GM23338 (cell line): ENCODE results near the gene KCNN3. TPM values are rescaled to one million over a fixed set of nuclear protein-coding genes. Genes with fewer than 3 reads are reported as not detected.

ENCODE experiments used
- ATAC-seq: fragments of 200-7000 bp; cut with Tn5 transposase; 3 replicates; pipeline ENCODE4 v1.9.1; 2020
- DNase-seq: peaks from one replicate; pipeline ENCODE4 v3.0.0-alpha.2; 2015; ENCODE audit warnings: low spot score
- H2AFZ ChIP-seq: fragments of 200-600 bp; sonication (generic); 2 replicates; pipeline ENCODE4 v1.8.0; 2016; ENCODE audit warnings: antibody characterized with exemption, mild to moderate bottlenecking, moderate library complexity
- H3F3A ChIP-seq: fragments of 200-600 bp; sonication (generic); replicated peaks from 2 replicates; pipeline ENCODE4 v1.8.0; 2017; ENCODE audit warnings: antibody characterized with exemption, mixed run types, low read depth
- H3K27ac ChIP-seq: fragments of 200-600 bp; sonication (generic); 2 replicates; pipeline ENCODE4 v1.6.1; 2016; ENCODE audit warnings: low read depth
- H3K27me3 ChIP-seq: fragments of 200-600 bp; sonication (generic); 2 replicates; pipeline ENCODE4 v1.8.0; 2016; ENCODE audit warnings: mild to moderate bottlenecking, mixed run types, moderate library complexity; ENCODE audit not compliant: insufficient read depth
- H3K36me3 ChIP-seq: fragments of 200-600 bp; sonication (generic); 2 replicates; pipeline ENCODE4 v1.8.0; 2016; ENCODE audit warnings: mild to moderate bottlenecking; ENCODE audit not compliant: insufficient read depth
- H3K4me1 ChIP-seq: fragments of 200-600 bp; sonication (generic); 2 replicates; pipeline ENCODE4 v1.8.0; 2016; ENCODE audit warnings: mild to moderate bottlenecking, moderate library complexity; ENCODE audit not compliant: insufficient read depth
- H3K4me2 ChIP-seq: fragments of 200-600 bp; sonication (generic); 2 replicates; pipeline ENCODE4 v1.7.1; 2017; ENCODE audit warnings: mixed run types
- H3K4me3 ChIP-seq: fragments of 200-600 bp; sonication (generic); 2 replicates; pipeline ENCODE4 v1.6.1; 2016; ENCODE audit warnings: mixed run types
- H3K79me2 ChIP-seq: fragments of 200-600 bp; sonication (generic); replicated peaks from 2 replicates; pipeline ENCODE4 v1.8.0; 2017; ENCODE audit warnings: mild to moderate bottlenecking; ENCODE audit not compliant: insufficient read depth
- H3K9me2 ChIP-seq: fragments of 200-600 bp; sonication (generic); 2 replicates; pipeline ENCODE4 v1.8.0; 2017; ENCODE audit not compliant: insufficient read depth
- H4K20me1 ChIP-seq: fragments of 200-600 bp; sonication (generic); replicated peaks from 2 replicates; pipeline ENCODE4 v1.8.0; 2017; ENCODE audit warnings: mild to moderate bottlenecking; ENCODE audit not compliant: insufficient read depth
- H3K27ac Mint-ChIP-seq: 2 replicates; pipeline ENCODE4 v1.8.0; 2020; ENCODE audit warnings: inconsistent platforms, mild to moderate bottlenecking, moderate library complexity, mixed read lengths
- H3K27me3 Mint-ChIP-seq: 3 replicates; pipeline ENCODE4 v1.8.0; 2022; ENCODE audit warnings: low read depth, mild to moderate bottlenecking, moderate library complexity, mixed read lengths, inconsistent platforms; ENCODE audit not compliant: insufficient read depth, poor library complexity
- H3K36me3 Mint-ChIP-seq: 3 replicates; pipeline ENCODE4 v1.8.0; 2021; ENCODE audit warnings: low read depth, mild to moderate bottlenecking, inconsistent platforms, moderate library complexity, mixed read lengths
- H3K4me1 Mint-ChIP-seq: 3 replicates; pipeline ENCODE4 v1.8.0; 2020; ENCODE audit warnings: mild to moderate bottlenecking, inconsistent platforms, mixed read lengths
- H3K4me3 Mint-ChIP-seq: 3 replicates; pipeline ENCODE4 v1.8.0; 2021; ENCODE audit warnings: moderate library complexity, mild to moderate bottlenecking, inconsistent platforms, mixed read lengths
- H3K9me3 Mint-ChIP-seq: 3 replicates; pipeline ENCODE4 v1.8.0; 2020; ENCODE audit warnings: moderate library complexity, mild to moderate bottlenecking, inconsistent platforms, mixed read lengths
- CREB1 ChIP-seq: fragments of 250-450 bp; sonication (Bioruptor Pico); IDR thresholded peaks from 2 replicates; pipeline ENCODE4 v1.5.0; 2020; ENCODE audit warnings: low read depth, mild to moderate bottlenecking, moderate library complexity
- ETS1 ChIP-seq: IDR thresholded peaks from 2 replicates; pipeline ENCODE4 v1.6.1; 2016; ENCODE audit warnings: antibody characterized with exemption
- EZH2 ChIP-seq: fragments of 200-600 bp; sonication (generic); IDR thresholded peaks from one replicate; pipeline ENCODE4 v1.8.0; 2017; ENCODE audit warnings: antibody characterized with exemption, mild to moderate bottlenecking, low read depth; ENCODE audit not compliant: unreplicated experiment
- EZH2phosphoT487 ChIP-seq: fragments of 200-600 bp; sonication (generic); IDR thresholded peaks from one replicate; pipeline ENCODE4 v1.8.1; 2018; ENCODE audit warnings: antibody characterized with exemption; ENCODE audit not compliant: unreplicated experiment
- JUNB ChIP-seq: IDR thresholded peaks from one replicate; pipeline ENCODE4 v1.6.1; 2016; ENCODE audit warnings: antibody characterized with exemption; ENCODE audit not compliant: unreplicated experiment
- NANOG ChIP-seq: IDR thresholded peaks from 2 replicates; pipeline ENCODE4 v1.6.1; 2016; ENCODE audit warnings: antibody characterized with exemption, borderline replicate concordance
- POLR2AphosphoS5 ChIP-seq: IDR thresholded peaks from 2 replicates; pipeline ENCODE4 v1.6.1; 2016; ENCODE audit warnings: antibody characterized with exemption, low read depth
- STAT1 ChIP-seq: IDR thresholded peaks from one replicate; pipeline ENCODE4 v1.6.1; 2016; ENCODE audit warnings: antibody characterized with exemption; ENCODE audit not compliant: unreplicated experiment
- ZNF114 ChIP-seq: fragments of 250-450 bp; sonication (Bioruptor Pico); IDR thresholded peaks from 2 replicates; pipeline ENCODE4 v1.5.0; 2020; ENCODE audit warnings: mild to moderate bottlenecking, moderate library complexity
- ZNF331 ChIP-seq: fragments of 250-450 bp; sonication (Bioruptor Pico); IDR thresholded peaks from 2 replicates; pipeline ENCODE4 v1.5.0; 2020; ENCODE audit warnings: low read depth, mild to moderate bottlenecking, moderate library complexity
- polyA plus RNA-seq: library from polyadenylated mRNA; unstranded; fragments of >200 nt; fragmentation: Nextera tagmentation; extraction: Ambion mirVana; gene quantifications from 2 replicates; pipeline ENCODE4 v1.2.1, GENCODE V29; 2016
- total RNA-seq: library from RNA; depleted of rRNA; stranded (reverse); fragments of >200 nt; shearing (Covaris generic); gene quantifications from 2 replicates; pipeline ENCODE4 v1.2.3, GENCODE V29; 2014
- TF ChIP-seq, protein P1 (sequence below): fragments of 250-450 bp; sonication (Bioruptor Pico); IDR thresholded peaks from 2 replicates; pipeline ENCODE4 v1.5.0; 2020; ENCODE audit warnings: mild to moderate bottlenecking, moderate library complexity
- TF ChIP-seq, protein P2 (sequence below), 2 experiments: fragments of 200-600 bp in 1 of 2; sonication (generic) in 1 of 2; conservative IDR thresholded peaks; 2 replicates each; pipeline versions ENCODE4 v1.5.1 to v1.6.1; 2016 to 2017; ENCODE audit warnings: antibody characterized with exemption in 2 of 2, low read depth in 2 of 2, mild to moderate bottlenecking in 2 of 2, moderate library complexity in 1 of 2
- TF ChIP-seq, protein P3 (sequence below): IDR thresholded peaks from one replicate; pipeline ENCODE4 v1.6.1; 2018; ENCODE audit warnings: antibody characterized with exemption; ENCODE audit not compliant: unreplicated experiment

KCNN3 gene
- total and polyA plus RNA-seq, 2 experiments from 2014 or later = 1.9 to 3.0 TPM

DNA sequence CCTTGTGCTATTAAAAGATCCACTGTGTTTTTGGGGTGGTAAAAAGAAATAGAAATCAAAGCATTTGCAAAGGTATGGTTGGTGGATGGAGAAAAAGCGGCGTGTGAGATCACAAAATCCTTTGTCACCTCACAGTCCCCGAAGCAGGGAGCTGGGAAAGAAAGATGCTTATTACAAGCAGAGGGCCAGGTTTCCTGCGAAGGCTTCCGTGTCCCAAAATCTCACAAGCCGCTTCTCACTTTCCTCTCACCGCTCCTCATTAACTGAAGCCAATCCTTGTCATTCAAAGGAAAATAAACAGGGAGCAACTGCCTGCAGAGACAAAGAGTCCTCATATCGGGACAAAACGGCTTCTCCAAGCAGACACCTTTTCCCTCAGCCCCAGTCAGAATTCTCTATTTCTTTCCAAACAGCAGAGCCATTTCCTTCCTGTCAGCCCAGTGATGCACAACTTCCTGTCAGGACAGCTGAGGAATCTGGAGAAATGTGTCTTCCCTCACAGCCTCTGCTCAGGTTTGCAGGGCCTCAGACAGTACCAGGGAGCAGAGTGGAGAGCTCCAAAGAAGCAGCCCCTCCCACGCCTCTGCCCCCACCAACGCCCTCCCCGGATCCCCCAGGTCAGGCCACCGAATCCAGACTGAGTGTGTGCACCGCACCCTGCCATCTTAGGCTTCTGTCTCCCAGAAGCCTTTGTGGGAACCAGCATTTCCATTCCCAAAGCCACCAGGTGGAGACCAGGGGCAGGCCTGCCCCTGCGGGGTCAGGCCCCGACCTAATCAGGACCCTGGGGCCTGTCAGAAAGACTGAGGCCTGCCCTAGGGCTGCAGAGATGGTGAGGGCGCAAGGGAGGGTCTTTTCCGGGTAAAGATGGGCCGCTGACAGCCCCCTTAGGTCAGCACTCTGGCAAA lies 29.6 kb downstream of the KCNN3 start:
- Histone ChIP-seq H3K4me1 (peaks cover 17% of the 10 kb centered on the region), H3K27me3 (no peaks in the 10 kb centered on the region), H3K36me3 (no peaks in the 10 kb centered on the region), H4K20me1 (no peaks in the 10 kb centered on the region), H3K79me2 (no peaks in the 10 kb centered on the region), H3K4me3 (no peak overlapping the region), H3K4me2 (peak overlapping the region; percentile 12; the same call in 1 of the 2 replicates), H3K27ac (peak overlapping the region; percentile 65; the same call in 1 of the 2 replicates), H3F3A (no peaks in the 10 kb centered on the region), H3K9me2 (no peaks in the 10 kb centered on the region), H2AFZ (peak overlapping the region; percentile 59; the same call in 1 of the 2 replicates)
- no peak overlapping the region; the same call in 2 of the 3 replicates for H3K4me3 Mint-ChIP-seq
- TF ChIP-seq ZNF331 (no peak), CREB1 (CRISPR knock-in tag) (no peak), EZH2 (no peak), NANOG (no peak), STAT1 (no peak), ETS1 (no peak), EZH2phosphoT487 (no peak), ZNF114 (CRISPR knock-in tag) (no peak), JUNB (no peak), POLR2AphosphoS5 (no peak)
- TF ChIP-seq, protein P1, sequence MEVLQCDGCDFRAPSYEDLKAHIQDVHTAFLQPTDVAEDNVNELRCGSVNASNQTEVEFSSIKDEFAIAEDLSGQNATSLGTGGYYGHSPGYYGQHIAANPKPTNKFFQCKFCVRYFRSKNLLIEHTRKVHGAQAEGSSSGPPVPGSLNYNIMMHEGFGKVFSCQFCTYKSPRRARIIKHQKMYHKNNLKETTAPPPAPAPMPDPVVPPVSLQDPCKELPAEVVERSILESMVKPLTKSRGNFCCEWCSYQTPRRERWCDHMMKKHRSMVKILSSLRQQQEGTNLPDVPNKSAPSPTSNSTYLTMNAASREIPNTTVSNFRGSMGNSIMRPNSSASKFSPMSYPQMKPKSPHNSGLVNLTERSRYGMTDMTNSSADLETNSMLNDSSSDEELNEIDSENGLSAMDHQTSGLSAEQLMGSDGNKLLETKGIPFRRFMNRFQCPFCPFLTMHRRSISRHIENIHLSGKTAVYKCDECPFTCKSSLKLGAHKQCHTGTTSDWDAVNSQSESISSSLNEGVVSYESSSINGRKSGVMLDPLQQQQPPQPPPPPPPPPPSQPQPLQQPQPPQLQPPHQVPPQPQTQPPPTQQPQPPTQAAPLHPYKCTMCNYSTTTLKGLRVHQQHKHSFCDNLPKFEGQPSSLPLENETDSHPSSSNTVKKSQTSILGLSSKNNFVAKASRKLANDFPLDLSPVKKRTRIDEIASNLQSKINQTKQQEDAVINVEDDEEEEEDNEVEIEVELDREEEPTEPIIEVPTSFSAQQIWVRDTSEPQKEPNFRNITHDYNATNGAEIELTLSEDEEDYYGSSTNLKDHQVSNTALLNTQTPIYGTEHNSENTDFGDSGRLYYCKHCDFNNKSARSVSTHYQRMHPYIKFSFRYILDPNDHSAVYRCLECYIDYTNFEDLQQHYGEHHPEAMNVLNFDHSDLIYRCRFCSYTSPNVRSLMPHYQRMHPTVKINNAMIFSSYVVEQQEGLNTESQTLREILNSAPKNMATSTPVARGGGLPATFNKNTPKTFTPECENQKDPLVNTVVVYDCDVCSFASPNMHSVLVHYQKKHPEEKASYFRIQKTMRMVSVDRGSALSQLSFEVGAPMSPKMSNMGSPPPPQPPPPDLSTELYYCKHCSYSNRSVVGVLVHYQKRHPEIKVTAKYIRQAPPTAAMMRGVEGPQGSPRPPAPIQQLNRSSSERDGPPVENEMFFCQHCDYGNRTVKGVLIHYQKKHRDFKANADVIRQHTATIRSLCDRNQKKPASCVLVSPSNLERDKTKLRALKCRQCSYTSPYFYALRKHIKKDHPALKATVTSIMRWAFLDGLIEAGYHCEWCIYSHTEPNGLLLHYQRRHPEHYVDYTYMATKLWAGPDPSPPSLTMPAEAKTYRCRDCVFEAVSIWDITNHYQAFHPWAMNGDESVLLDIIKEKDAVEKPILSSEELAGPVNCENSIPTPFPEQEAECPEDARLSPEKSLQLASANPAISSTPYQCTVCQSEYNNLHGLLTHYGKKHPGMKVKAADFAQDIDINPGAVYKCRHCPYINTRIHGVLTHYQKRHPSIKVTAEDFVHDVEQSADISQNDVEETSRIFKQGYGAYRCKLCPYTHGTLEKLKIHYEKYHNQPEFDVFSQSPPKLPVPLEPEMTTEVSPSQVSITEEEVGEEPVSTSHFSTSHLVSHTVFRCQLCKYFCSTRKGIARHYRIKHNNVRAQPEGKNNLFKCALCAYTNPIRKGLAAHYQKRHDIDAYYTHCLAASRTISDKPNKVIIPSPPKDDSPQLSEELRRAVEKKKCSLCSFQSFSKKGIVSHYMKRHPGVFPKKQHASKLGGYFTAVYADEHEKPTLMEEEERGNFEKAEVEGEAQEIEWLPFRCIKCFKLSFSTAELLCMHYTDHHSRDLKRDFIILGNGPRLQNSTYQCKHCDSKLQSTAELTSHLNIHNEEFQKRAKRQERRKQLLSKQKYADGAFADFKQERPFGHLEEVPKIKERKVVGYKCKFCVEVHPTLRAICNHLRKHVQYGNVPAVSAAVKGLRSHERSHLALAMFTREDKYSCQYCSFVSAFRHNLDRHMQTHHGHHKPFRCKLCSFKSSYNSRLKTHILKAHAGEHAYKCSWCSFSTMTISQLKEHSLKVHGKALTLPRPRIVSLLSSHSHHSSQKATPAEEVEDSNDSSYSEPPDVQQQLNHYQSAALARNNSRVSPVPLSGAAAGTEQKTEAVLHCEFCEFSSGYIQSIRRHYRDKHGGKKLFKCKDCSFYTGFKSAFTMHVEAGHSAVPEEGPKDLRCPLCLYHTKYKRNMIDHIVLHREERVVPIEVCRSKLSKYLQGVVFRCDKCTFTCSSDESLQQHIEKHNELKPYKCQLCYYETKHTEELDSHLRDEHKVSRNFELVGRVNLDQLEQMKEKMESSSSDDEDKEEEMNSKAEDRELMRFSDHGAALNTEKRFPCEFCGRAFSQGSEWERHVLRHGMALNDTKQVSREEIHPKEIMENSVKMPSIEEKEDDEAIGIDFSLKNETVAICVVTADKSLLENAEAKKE (CRISPR knock-in tag) = no peak
- TF ChIP-seq, protein P2, sequence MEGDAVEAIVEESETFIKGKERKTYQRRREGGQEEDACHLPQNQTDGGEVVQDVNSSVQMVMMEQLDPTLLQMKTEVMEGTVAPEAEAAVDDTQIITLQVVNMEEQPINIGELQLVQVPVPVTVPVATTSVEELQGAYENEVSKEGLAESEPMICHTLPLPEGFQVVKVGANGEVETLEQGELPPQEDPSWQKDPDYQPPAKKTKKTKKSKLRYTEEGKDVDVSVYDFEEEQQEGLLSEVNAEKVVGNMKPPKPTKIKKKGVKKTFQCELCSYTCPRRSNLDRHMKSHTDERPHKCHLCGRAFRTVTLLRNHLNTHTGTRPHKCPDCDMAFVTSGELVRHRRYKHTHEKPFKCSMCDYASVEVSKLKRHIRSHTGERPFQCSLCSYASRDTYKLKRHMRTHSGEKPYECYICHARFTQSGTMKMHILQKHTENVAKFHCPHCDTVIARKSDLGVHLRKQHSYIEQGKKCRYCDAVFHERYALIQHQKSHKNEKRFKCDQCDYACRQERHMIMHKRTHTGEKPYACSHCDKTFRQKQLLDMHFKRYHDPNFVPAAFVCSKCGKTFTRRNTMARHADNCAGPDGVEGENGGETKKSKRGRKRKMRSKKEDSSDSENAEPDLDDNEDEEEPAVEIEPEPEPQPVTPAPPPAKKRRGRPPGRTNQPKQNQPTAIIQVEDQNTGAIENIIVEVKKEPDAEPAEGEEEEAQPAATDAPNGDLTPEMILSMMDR (conservative IDR thresholded peaks at IDR 0.05; ENCODE audit: low read depth in 2 of 2) = no peak
- TF ChIP-seq, protein P3, sequence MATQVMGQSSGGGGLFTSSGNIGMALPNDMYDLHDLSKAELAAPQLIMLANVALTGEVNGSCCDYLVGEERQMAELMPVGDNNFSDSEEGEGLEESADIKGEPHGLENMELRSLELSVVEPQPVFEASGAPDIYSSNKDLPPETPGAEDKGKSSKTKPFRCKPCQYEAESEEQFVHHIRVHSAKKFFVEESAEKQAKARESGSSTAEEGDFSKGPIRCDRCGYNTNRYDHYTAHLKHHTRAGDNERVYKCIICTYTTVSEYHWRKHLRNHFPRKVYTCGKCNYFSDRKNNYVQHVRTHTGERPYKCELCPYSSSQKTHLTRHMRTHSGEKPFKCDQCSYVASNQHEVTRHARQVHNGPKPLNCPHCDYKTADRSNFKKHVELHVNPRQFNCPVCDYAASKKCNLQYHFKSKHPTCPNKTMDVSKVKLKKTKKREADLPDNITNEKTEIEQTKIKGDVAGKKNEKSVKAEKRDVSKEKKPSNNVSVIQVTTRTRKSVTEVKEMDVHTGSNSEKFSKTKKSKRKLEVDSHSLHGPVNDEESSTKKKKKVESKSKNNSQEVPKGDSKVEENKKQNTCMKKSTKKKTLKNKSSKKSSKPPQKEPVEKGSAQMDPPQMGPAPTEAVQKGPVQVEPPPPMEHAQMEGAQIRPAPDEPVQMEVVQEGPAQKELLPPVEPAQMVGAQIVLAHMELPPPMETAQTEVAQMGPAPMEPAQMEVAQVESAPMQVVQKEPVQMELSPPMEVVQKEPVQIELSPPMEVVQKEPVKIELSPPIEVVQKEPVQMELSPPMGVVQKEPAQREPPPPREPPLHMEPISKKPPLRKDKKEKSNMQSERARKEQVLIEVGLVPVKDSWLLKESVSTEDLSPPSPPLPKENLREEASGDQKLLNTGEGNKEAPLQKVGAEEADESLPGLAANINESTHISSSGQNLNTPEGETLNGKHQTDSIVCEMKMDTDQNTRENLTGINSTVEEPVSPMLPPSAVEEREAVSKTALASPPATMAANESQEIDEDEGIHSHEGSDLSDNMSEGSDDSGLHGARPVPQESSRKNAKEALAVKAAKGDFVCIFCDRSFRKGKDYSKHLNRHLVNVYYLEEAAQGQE = no peak
- H3K9me3 Mint-ChIP-seq = no peaks in the 10 kb centered on the region
- H3K36me3 Mint-ChIP-seq = no peaks in the 10 kb centered on the region
- peaks cover 32% of the 10 kb centered on the region for H3K4me1 Mint-ChIP-seq
- ATAC-seq (peak; percentile 16; the same call in 2 of the 3 replicates), DNase-seq (no peak)
- H3K27ac Mint-ChIP-seq = peak overlapping the region; percentile 54
- peaks cover 21% of the 10 kb centered on the region for H3K27me3 Mint-ChIP-seq
